GM12878 (cell line): ENCODE results near the gene CHRND. TPM values are rescaled to one million over a fixed set of nuclear protein-coding genes. Genes with fewer than 3 reads are reported as not detected.
A peak's percentile ranks its signal among the peaks of the same experiment; 100 is the strongest.

Experiments used
- CBX5 ChIP-seq: sonication (generic); IDR thresholded peaks from 2 replicates; pipeline ENCODE4 v1.6.1; 2016; ENCODE audit warnings: low read depth, moderate library complexity, mild to moderate bottlenecking, inconsistent platforms
- EP300 ChIP-seq, 2 experiments: fragments of 150-350 bp in 1 of 2; IDR thresholded peaks; 2 replicates each; pipeline ENCODE4 v1.6.1; 2011 to 2012; ENCODE audit warnings: low read depth in 2 of 2, low read length in 2 of 2, borderline replicate concordance in 1 of 2, improper control_type of control experiment in 1 of 2, inconsistent platforms in 1 of 2; ENCODE audit not compliant: control insufficient read depth in 1 of 2
- GABPA ChIP-seq: IDR thresholded peaks from 2 replicates; pipeline ENCODE4 v1.6.1; 2014; ENCODE audit warnings: antibody characterized with exemption, low read depth, mild to moderate bottlenecking, inconsistent platforms
- KLF5 ChIP-seq: fragments of 450-650 bp; IDR thresholded peaks from 2 replicates; pipeline ENCODE4 v1.6.1; 2014; ENCODE audit warnings: mild to moderate bottlenecking; ENCODE audit not compliant: partially characterized antibody
- MEF2A ChIP-seq: IDR thresholded peaks from 2 replicates; pipeline ENCODE4 v1.6.1; 2011; ENCODE audit warnings: low read depth, mild to moderate bottlenecking, low read length, moderate library complexity; ENCODE audit not compliant: insufficient read depth
- SMAD1 ChIP-seq: fragments of 450-650 bp; IDR thresholded peaks from 2 replicates; pipeline ENCODE4 v1.6.1; 2018; ENCODE audit warnings: mild to moderate bottlenecking, low read depth; ENCODE audit not compliant: partially characterized antibody
- STAT3 ChIP-seq: IDR thresholded peaks from 2 replicates; pipeline ENCODE4 v1.6.1; 2011; ENCODE audit warnings: low read depth, low read length, improper control_type of control experiment
- SUZ12 ChIP-seq: fragments of 200-600 bp; sonication (generic); IDR thresholded peaks from one replicate; pipeline ENCODE4 v1.6.1; 2018; ENCODE audit warnings: antibody characterized with exemption, mild to moderate bottlenecking; ENCODE audit not compliant: unreplicated experiment
- polyA plus RNA-seq, 11 experiments: library from polyadenylated mRNA; depleted of rRNA in 4 of 11; unstranded in 6 of 11; stranded (reverse) in 5 of 11; fragments of >200 nt; fragmentation: Nextera tagmentation in 4 of 11; fragmentation: Illumina TruSeq in 1 of 11; extraction: Ambion mirVana in 4 of 11; extraction: Trizol in 1 of 11; gene quantifications; 1 replicate in 1 of 11; 2 replicates in 10 of 11; pipeline versions ENCODE4 v1.2.1 to v1.2.3, GENCODE V29; 2011 to 2016; ENCODE audit warnings: inconsistent platforms in 2 of 11, missing spikeins in 2 of 11, low read depth in 1 of 11
- total RNA-seq, 4 experiments: library from RNA; depleted of rRNA in 3 of 4; stranded (reverse); fragments of >200 nt in 3 of 4; fragmentation: Illumina TruSeq in 1 of 4; extraction: Trizol in 1 of 4; gene quantifications; 2 replicates each; pipeline versions ENCODE4 v1.2.1 to v1.2.3, GENCODE V29; 2013 to 2021
- TF ChIP-seq, protein P1 (sequence below): fragments of 450-650 bp; IDR thresholded peaks from 2 replicates; pipeline ENCODE4 v1.6.1; 2017; ENCODE audit warnings: mild to moderate bottlenecking
- TF ChIP-seq, protein P2 (sequence below): fragments of 450-650 bp; IDR thresholded peaks from 2 replicates; pipeline ENCODE4 v1.6.1; 2018; ENCODE audit warnings: mild to moderate bottlenecking, low read depth, moderate library complexity; ENCODE audit not compliant: partially characterized antibody
- TF ChIP-seq, protein P3 (sequence below): IDR thresholded peaks from 2 replicates; pipeline ENCODE4 v1.6.1; 2011; ENCODE audit warnings: low read depth, mild to moderate bottlenecking, low read length, moderate library complexity, borderline replicate concordance; ENCODE audit errors: extremely low read depth
- TF ChIP-seq, protein P4 (sequence below): IDR thresholded peaks from 2 replicates; pipeline ENCODE4 v1.6.1; 2012; ENCODE audit warnings: low read length, inconsistent platforms
- TF ChIP-seq, protein P5 (sequence below): fragments of 450-650 bp; IDR thresholded peaks from 2 replicates; pipeline ENCODE4 v1.6.1; 2017; ENCODE audit warnings: low read depth, mild to moderate bottlenecking, moderate library complexity
- TF ChIP-seq, protein P6 (sequence below): fragments of 450-650 bp; IDR thresholded peaks from 2 replicates; pipeline ENCODE4 v1.6.1; 2016; ENCODE audit warnings: mild to moderate bottlenecking

Gene CHRND
- total and polyA plus RNA-seq, 10 of the 15 experiments (the other 5 are each of a cell fraction or from before 2014, with no cell fraction given) = not detected

DNA sequence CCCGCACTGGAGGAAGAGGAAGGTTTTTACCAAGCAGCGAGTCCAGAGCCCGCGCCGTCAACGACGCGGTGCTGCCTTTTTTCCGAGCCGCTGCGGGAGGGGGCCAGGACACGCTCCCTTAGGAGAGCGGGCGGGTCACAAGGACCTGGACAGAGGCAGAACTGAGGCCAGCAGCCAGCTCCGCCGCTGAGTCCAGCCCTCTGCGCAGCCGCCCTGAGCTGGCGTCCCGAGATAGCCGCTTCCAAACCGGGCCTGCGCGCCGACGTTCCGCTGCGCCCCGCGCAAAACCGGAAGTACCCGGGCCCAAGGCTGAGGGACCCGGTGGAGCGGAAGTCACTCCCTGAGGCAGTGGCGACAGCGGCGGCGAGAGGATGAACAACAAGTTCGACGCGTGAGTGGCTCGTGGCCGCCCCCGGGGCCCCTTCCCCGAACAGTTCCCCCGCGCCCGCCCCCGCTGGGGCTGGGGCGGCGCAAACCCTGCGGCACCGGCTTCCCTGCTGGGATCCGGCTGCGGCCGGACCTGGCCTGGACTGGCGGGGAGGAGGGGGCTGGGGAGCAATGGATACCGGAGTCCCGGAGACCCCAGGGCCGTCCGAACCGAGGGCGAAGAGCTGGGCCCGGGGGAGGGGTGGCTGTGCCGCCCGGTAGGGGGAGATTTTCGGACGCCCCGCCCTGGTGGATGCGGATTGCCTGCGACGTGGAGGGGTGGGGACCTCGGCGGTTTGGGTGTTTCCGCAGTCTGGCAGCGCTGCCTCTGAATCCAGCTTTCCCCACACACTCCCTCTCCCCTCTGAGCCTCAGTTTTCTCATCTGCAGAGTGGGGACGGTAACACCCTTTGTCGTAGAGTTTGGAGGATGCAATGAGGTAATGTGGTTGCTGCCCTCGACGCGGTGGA is 24.6 kb downstream of the CHRND start, which contains the start of the genes EIF4E2 and TIGD1 (continued):
- TF ChIP-seq, protein P1, sequence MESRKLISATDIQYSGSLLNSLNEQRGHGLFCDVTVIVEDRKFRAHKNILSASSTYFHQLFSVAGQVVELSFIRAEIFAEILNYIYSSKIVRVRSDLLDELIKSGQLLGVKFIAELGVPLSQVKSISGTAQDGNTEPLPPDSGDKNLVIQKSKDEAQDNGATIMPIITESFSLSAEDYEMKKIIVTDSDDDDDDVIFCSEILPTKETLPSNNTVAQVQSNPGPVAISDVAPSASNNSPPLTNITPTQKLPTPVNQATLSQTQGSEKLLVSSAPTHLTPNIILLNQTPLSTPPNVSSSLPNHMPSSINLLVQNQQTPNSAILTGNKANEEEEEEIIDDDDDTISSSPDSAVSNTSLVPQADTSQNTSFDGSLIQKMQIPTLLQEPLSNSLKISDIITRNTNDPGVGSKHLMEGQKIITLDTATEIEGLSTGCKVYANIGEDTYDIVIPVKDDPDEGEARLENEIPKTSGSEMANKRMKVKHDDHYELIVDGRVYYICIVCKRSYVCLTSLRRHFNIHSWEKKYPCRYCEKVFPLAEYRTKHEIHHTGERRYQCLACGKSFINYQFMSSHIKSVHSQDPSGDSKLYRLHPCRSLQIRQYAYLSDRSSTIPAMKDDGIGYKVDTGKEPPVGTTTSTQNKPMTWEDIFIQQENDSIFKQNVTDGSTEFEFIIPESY = no peak
- TF ChIP-seq, protein P2, sequence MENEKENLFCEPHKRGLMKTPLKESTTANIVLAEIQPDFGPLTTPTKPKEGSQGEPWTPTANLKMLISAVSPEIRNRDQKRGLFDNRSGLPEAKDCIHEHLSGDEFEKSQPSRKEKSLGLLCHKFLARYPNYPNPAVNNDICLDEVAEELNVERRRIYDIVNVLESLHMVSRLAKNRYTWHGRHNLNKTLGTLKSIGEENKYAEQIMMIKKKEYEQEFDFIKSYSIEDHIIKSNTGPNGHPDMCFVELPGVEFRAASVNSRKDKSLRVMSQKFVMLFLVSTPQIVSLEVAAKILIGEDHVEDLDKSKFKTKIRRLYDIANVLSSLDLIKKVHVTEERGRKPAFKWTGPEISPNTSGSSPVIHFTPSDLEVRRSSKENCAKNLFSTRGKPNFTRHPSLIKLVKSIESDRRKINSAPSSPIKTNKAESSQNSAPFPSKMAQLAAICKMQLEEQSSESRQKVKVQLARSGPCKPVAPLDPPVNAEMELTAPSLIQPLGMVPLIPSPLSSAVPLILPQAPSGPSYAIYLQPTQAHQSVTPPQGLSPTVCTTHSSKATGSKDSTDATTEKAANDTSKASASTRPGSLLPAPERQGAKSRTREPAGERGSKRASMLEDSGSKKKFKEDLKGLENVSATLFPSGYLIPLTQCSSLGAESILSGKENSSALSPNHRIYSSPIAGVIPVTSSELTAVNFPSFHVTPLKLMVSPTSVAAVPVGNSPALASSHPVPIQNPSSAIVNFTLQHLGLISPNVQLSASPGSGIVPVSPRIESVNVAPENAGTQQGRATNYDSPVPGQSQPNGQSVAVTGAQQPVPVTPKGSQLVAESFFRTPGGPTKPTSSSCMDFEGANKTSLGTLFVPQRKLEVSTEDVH = no peak
- TF ChIP-seq MEF2A (0 out of 2 replicates have a peak, but pooled peaks have one; percentile 50), SUZ12 (no peak), CBX5 (peak; percentile 30; the same call in 1 of the 2 replicates), EP300 (IDR thresholded peaks at IDR 0.05; ENCODE audit: borderline replicate concordance in 1 of 2, control insufficient read depth in 1 of 2, low read depth in 2 of 2, low read length in 2 of 2) (no peak), SMAD1 (no peak), STAT3 (no peak), KLF5 (peak; percentile 59), GABPA (peak; percentile 98)
- TF ChIP-seq, protein P3, sequence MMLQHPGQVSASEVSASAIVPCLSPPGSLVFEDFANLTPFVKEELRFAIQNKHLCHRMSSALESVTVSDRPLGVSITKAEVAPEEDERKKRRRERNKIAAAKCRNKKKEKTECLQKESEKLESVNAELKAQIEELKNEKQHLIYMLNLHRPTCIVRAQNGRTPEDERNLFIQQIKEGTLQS = peak; percentile 11; the same call in 1 of the 2 replicates
- TF ChIP-seq, protein P4, sequence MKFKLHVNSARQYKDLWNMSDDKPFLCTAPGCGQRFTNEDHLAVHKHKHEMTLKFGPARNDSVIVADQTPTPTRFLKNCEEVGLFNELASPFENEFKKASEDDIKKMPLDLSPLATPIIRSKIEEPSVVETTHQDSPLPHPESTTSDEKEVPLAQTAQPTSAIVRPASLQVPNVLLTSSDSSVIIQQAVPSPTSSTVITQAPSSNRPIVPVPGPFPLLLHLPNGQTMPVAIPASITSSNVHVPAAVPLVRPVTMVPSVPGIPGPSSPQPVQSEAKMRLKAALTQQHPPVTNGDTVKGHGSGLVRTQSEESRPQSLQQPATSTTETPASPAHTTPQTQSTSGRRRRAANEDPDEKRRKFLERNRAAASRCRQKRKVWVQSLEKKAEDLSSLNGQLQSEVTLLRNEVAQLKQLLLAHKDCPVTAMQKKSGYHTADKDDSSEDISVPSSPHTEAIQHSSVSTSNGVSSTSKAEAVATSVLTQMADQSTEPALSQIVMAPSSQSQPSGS = no peak
- TF ChIP-seq, protein P5, sequence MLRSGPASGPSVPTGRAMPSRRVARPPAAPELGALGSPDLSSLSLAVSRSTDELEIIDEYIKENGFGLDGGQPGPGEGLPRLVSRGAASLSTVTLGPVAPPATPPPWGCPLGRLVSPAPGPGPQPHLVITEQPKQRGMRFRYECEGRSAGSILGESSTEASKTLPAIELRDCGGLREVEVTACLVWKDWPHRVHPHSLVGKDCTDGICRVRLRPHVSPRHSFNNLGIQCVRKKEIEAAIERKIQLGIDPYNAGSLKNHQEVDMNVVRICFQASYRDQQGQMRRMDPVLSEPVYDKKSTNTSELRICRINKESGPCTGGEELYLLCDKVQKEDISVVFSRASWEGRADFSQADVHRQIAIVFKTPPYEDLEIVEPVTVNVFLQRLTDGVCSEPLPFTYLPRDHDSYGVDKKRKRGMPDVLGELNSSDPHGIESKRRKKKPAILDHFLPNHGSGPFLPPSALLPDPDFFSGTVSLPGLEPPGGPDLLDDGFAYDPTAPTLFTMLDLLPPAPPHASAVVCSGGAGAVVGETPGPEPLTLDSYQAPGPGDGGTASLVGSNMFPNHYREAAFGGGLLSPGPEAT = peak; percentile 36; the same call in 1 of the 2 replicates
- TF ChIP-seq, protein P6, sequence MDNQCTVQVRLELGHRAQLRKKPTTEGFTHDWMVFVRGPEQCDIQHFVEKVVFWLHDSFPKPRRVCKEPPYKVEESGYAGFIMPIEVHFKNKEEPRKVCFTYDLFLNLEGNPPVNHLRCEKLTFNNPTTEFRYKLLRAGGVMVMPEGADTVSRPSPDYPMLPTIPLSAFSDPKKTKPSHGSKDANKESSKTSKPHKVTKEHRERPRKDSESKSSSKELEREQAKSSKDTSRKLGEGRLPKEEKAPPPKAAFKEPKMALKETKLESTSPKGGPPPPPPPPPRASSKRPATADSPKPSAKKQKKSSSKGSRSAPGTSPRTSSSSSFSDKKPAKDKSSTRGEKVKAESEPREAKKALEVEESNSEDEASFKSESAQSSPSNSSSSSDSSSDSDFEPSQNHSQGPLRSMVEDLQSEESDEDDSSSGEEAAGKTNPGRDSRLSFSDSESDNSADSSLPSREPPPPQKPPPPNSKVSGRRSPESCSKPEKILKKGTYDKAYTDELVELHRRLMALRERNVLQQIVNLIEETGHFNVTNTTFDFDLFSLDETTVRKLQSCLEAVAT = no peak; the same call in 1 of the 2 replicates
